Suprapubic skin (tissue), 4 donors: ENCODE results near the gene HBA2.

ENCODE experiments used
- EP300 ChIP-seq: sonication (generic); formaldehyde crosslinking; IDR thresholded peaks from one replicate; pipeline ENCODE4 v1.6.1; 2017; ENCODE audit warnings: antibody characterized with exemption
- POLR2A ChIP-seq, 2 donors: fragments of 450-650 bp; IDR thresholded peaks; one replicate each; pipeline ENCODE4 v1.6.1; 2017; ENCODE audit warnings: antibody characterized with exemption in 2 of 2, mild to moderate bottlenecking in 2 of 2, moderate library complexity in 2 of 2
- POLR2AphosphoS5 ChIP-seq, 3 donors: sonication (generic); formaldehyde crosslinking; IDR thresholded peaks; one replicate each; pipeline ENCODE4 v1.6.1; 2017; ENCODE audit warnings: antibody characterized with exemption in 3 of 3
- TF ChIP-seq, protein P1 (sequence below), 2 donors: fragments of 200-600 bp in 1 of 2; fragments of 450-650 bp in 1 of 2; sonication (generic) in 1 of 2; IDR thresholded peaks; one replicate each; pipeline ENCODE4 v1.5.1; 2016 to 2019; ENCODE audit warnings: antibody characterized with exemption in 2 of 2, mild to moderate bottlenecking in 1 of 2, moderate library complexity in 1 of 2

DNA sequence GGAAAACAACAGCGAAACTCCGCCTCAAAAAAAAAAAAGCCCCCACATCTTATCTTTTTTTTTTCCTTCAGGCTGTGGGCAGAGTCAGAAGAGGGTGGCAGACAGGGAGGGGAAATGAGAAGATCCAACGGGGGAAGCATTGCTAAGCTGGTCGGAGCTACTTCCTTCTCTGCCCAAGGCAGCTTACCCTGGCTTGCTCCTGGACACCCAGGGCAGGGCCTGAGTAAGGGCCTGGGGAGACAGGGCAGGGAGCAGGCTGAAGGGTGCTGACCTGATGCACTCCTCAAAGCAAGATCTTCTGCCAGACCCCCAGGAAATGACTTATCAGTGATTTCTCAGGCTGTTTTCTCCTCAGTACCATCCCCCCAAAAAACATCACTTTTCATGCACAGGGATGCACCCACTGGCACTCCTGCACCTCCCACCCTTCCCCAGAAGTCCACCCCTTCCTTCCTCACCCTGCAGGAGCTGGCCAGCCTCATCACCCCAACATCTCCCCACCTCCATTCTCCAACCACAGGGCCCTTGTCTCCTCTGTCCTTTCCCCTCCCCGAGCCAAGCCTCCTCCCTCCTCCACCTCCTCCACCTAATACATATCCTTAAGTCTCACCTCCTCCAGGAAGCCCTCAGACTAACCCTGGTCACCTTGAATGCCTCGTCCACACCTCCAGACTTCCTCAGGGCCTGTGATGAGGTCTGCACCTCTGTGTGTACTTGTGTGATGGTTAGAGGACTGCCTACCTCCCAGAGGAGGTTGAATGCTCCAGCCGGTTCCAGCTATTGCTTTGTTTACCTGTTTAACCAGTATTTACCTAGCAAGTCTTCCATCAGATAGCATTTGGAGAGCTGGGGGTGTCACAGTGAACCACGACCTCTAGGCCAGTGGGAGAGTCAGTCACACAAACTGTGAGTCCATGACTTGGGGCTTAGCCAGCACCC, 2.6 kb downstream of the HBA2 start:
- no peak for TF ChIP-seq POLR2A (IDR thresholded peaks at IDR 0.05)
- no peak for TF ChIP-seq POLR2AphosphoS5 (IDR thresholded peaks at IDR 0.05)
- TF ChIP-seq, protein P1, sequence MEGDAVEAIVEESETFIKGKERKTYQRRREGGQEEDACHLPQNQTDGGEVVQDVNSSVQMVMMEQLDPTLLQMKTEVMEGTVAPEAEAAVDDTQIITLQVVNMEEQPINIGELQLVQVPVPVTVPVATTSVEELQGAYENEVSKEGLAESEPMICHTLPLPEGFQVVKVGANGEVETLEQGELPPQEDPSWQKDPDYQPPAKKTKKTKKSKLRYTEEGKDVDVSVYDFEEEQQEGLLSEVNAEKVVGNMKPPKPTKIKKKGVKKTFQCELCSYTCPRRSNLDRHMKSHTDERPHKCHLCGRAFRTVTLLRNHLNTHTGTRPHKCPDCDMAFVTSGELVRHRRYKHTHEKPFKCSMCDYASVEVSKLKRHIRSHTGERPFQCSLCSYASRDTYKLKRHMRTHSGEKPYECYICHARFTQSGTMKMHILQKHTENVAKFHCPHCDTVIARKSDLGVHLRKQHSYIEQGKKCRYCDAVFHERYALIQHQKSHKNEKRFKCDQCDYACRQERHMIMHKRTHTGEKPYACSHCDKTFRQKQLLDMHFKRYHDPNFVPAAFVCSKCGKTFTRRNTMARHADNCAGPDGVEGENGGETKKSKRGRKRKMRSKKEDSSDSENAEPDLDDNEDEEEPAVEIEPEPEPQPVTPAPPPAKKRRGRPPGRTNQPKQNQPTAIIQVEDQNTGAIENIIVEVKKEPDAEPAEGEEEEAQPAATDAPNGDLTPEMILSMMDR (IDR thresholded peaks at IDR 0.05): no peak
- TF ChIP-seq EP300: no peak
